ENCODE measurements around the gene AGAP3.

The AGAP3 gene

DNA sequence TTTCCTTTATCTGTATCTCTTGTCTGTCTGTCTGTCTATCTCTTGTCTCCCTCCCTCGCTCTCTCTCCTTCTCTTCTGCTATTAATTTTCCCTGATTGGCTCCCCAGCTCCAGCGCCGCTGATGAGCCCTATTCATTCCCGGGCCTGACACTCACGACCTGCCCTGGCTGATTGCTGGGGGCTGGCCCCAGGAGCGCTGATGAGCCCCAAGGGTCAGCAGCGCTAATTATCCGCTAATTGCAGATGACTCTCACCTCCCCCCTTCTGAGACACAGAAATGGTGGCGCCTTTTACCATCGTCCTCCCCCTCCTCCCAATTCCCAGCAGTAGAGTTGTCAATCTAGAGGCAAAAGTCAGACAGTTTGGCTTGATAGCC, 82.5 kb downstream of the AGAP3 start:
- no peak for DNase-seq

DNA sequence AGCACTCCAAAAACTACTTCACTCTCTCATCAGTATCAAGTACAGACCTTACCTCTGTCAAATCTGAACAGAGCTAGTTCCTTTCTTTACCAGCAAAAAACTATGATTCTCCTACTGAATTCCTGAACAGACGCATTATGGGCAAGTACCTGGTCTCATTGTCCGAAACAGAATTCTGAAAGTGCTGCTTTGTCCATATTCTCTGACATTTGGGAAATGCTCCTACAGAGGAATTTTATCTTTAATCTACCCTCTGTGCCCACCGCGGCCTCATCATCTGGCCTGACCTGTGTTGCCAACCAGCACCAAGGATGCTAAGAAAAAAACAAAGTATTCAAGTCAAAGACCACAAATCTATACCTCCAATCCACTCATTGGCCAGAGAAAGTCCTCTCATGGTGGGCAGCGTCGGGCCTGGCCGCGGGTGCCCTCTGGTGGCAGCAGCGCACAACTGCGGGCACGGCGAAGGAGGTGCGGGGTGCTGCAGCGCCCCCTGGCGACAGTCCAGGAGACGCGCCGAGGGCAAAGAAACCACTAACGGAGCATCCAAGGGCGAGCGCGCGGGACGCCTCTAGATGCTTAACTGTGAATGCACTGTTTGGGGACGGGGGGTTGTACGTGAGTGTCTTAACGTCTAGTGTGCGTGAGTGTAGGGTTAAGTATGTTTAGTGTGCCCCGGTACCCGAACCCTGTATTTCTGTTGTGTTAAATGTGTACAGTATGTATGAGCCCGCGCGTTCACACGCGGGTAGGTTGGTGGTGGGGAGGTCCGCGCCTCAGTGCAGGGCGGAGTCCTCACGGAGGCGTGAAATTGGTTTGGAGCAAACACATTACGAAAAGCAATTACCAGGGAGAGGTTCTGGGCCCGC, 86.2 kb downstream of the AGAP3 start:
- peak; percentile 94 for DNase-seq

DNA sequence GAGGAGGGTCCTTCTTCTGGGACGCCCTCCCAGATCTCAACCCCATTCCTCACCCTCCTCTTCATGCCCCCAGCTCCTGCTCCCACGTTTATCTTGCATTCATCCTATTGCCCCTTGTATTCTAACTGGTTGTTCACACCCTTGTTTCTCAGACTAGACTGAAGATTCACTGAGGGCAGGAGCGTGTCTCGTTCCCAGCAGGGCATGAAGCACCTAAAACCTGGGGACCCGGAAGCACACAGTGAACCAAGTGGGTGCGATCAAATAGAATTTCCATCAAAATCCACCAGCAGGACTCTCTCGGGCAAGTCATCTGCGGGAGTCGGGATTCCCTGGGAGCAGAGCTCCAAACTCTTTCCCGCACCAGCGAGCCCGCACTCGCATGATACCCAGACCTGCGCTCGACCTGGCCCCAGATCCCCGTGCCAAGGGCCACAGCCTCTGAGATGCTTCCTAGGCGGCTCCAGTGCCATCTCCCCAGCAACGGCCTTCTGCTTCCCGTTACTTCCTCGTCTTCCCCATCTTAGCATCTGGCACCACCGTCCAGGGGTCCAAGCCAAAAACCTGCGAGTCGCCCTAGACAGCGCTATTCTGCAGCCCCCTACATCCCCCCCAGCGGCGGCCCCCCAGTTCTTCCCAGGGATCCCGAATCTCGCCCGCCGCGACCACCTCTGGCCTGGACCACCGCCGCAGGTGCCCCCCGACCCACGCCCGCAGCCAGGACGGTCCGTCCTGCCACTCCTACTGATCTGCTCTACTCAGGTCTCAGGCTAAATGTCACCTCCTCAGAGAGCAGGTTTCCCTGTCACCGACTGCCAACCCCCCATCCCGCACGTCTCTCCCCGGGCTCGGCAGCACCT, 87.3 kb downstream of the AGAP3 start:
- no peak for DNase-seq

DNA sequence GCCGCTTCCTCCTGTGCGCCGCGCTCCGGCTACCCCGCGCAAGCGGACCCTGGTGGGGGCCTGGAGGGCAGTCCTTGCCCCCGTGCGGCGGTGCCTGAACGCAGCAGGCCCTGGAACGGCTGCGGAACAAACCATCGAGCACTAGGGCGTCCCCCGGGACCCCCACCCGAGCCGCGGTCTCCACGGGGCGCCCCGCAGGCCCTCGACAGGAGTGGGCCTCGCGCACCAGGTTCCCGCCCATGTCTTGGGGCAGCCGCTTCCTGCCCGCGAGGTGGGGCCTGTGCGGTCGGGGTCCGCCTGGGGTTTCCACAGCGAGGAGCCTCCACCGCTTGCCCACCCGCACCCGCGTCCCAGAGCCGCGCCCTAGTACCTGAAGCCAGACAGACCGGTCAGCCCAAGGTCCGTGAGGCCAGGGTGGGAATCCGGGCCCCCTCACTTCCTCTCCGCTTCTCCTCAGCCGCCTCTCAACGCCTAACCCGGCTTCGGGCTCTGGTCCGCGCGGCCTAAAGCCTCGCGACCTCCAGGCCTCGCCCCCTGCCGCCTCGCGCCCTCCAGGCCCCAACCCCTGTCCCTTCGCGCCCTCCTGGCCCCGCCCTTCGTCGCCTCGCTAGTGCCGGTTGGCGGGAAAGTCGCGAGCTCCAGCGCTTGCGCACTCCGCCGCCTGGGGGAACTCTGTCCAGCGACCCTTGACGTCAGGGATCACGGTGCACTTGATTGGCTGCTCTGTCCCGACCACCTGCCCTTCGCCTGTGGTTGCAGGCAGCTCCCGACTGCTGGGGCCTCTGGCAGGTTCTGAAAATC, 88.2 kb downstream of the AGAP3 start:
- DNase-seq: peak; percentile 74

DNA sequence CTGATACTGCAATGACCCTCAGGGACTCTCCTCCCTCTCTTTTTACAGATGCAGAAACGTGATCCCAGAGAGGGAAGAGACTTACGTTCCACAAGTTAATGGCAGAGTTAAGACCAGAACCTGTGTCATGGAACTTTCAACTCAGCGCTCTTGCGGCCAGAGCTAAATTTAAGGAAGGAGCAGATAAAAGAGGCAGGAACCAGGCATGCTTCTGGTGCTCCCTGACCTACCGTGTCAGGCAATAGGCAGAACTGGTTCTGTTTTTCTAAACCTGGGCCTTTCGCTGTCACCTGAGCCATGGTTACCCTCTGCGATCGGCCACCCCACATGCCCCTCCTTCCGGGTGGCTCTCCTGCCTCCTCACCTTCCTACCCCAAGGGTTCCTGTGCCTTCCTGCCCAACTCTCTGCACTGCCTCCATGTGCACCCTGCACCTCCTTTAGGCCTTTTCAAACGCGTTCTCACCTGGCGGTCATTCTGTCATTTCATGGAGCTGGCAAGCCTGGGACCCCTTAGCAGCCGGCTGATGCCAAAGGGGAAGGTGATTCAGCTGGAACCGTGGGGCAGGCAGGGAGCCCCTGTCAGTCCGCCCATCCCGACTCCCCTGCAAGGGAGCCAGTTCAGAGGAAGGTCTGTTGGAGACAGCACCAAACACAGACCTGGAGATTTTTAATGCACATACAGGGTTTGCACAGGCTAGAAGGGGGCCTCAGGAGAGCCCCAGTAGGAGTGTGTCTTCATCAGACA, 88.9 kb downstream of the AGAP3 start:
- DNase-seq: no peak

DNA sequence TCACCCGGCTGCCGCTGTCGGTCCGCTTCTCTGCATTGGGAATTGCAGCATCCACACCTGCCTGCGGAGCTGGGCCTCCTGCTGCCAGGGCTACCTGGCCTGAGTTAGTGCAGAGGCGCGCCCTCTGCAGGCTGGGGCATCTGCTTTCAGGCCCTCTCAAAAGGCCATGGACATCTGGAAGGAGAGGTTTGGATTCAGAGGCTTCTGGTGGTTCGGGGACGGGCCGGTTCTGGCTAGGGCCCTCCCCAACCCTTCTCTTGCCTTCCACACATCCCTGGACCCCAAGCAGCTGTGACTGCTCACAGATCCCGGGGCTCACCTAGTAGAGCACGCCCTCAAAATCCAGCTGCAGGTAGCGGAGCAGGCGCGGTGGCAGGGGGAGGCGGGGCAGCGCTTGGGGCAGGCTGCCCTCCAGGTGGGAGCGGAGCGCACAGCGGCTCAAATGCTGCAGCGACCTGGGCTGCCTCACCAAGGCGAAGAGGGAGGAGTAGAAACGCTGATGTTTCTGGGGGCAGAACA, 89.6 kb downstream of the AGAP3 start:
- no peak for DNase-seq

DNA sequence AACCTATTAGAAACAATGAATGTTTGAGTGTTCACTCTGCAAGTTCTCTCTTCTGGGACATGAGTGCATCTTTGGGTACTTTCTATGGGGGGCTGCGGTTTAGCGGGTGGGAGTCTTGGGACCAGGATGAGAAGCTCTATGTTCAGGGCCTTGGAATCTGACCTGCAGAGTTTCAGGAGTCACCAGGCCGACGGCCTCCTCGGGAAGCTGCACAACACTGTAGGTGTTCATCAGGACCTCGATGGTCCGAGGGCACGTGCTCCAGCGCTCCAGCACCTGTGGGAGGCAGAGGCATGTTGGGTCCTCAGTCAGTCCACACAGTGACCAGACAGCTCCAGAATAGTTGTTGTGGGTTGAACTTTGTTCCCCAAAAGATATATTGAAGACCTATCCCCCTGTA, 90.1 kb downstream of the AGAP3 start:
- peak; percentile 38 for DNase-seq

DNA sequence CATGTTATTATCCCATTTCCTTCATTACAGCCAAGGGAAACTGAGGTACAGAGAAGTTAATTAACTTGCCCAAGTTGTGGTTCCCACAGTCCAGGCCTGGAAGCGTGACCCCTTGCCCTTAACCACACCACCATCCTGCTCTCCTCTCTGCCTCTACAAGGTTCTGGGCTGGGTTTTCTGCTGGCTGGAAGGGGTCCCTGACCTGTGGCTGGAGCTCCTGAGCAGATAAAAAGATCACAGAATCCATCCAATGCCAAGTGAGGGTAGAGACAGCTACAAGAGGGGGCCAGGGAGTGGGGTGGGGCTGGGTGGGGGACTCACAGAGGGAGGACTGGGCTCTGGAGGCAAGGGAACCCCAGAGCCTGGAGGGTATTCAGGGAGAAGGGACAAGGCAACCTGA, 91.0 kb downstream of the AGAP3 start:
- no peak for DNase-seq

DNA sequence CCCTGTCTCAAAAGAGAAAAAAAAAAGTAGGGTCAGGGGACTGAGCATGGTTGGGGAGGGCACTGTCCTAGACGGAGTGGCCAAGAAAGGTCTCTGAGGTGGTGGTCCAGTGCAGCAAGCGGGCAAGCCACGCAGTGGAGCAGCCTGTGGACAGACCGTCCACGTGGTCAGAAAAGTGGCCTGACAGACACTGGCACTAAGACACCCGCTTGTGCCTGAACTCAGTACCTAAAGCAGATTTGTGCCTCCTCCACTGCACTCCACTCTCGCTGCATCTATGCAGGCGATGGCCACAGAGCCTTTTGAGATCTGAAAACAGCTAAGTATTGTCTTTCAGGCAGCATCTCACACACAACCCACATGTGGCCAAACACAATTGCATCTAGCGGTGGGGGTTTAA, 92.0 kb downstream of the AGAP3 start:
- DNase-seq: peak; percentile 21

DNA sequence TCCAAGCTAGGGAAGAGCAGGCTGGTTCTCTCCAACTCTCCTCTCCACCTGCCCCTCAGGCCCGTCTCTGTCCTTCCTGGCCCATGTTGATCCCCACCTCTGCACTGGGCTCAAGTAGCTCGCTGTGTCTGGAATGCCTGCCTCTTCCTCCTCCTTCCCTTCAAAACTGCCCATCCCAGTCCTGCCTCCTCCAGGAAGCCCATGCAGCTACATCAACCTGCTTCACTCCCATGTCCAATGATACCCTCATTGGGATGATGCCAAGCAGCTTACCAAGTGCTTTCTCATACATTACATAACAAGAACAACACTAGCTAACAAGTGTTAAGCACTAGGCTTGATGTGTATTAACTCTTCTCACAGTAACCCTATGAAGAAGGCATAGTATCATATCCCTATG, 92.6 kb downstream of the AGAP3 start:
- no peak for DNase-seq

DNA sequence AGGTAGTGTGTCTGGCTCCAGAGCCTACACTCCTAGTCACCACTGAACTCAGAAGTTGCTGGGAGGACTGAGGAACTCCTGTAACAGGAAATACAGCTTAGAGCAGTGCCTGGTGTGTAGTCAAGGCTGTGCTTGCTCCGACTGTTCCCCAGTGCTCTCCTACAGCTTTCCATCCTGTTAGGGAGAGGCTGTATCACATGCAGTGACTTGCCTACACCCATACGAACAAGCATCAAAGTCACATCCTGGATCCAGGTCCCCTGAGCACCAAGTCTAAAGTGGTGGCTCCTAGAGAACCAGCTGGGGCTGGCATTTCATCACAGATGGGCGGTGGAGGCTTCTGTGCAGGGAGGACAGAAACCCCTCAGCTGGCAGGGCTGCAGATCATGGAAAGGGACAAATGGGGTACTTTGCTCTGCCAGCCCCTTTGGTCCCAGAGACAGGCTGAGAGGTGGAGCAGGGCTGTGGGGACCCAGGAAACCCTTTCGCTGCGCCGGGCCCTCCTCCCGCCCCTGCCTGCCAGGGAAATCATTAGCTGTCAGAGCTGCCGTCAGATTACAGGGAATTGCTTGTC, 93.1 kb downstream of the AGAP3 start:
- DNase-seq: peak; percentile 37

DNA sequence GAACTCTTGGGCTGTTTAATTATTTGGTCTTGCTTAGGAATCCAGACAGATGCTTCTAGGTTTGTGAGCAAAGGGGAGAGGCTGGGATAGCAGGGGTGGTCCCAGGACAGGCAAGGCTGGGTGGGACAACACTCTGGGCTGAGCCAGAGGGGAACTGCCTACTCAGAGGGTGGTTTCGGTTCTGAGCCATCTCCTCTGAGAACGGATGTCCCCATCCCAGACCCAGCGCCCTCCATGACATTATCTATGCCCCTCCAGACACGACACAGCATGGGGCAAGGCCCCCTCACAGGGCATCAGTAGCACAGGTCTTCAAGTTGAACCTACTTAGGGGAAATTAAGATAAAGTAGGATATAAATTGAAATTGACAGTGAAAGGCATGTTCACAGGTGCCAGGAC, 93.7 kb downstream of the AGAP3 start:
- DNase-seq: peak; percentile 28

DNA sequence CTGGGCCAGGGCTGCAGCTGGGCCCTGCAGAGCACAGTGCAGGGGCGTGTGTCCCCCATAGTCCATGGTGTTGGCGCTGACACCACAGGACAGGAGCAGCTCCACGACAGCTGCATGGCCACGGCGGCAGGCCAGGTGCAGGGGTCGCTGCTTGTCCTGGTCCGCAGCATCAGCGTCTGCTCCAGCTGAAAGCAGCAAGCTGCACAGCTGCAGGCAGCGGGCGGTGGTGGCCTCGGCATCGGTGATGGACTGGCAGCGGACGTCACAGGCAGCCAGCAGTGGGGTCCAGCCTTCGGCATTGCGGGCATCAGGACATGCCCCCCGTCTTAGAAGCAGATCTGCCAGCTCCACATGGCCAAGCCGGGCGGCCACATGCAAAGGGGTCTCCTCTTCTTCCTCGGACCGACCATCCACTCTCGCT, 94.7 kb downstream of the AGAP3 start:
- DNase-seq: peak; percentile 43

DNA sequence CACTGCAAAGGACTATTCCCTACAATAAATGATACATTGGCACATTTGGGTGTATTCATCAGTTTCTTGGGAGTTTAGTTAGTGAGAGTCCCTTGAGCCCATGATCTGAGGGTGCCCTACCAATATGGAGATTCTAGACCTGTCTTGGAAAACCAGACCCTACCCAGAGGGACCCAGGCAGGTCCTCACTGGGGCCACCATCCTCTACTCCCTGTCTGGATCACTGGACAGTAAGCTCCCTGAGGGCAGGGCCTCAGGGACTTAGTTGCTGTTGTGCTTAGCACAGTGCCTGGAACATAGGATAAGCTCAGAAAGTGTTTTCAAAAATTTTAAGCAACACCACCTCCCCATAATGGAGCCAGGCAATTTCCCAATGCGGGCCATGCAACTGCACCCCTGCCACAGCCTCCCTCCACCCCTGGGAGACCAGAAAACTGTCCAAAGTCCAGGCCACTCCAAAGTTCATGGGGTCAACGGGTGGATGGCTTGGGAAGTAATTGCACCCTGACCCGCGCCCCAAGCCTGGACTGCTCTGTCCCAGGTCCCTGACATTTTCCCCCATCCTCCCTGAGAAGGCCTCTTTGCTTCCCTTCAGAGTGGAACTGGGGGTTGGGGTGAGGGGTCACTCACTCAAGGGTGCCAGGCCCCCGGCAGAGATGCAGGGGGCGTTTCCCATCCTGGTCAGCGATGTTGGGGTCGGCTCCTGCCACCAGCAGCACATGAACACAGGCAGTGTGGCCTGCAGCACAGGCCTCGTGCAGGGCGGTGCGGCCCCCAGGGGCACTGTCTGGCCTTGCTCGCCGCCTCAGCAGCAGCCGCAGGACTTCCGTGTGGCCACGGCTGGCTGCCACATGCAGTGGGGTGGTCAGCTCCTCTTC, 99.7 kb downstream of the AGAP3 start:
- peak; percentile 22 for DNase-seq

DNA sequence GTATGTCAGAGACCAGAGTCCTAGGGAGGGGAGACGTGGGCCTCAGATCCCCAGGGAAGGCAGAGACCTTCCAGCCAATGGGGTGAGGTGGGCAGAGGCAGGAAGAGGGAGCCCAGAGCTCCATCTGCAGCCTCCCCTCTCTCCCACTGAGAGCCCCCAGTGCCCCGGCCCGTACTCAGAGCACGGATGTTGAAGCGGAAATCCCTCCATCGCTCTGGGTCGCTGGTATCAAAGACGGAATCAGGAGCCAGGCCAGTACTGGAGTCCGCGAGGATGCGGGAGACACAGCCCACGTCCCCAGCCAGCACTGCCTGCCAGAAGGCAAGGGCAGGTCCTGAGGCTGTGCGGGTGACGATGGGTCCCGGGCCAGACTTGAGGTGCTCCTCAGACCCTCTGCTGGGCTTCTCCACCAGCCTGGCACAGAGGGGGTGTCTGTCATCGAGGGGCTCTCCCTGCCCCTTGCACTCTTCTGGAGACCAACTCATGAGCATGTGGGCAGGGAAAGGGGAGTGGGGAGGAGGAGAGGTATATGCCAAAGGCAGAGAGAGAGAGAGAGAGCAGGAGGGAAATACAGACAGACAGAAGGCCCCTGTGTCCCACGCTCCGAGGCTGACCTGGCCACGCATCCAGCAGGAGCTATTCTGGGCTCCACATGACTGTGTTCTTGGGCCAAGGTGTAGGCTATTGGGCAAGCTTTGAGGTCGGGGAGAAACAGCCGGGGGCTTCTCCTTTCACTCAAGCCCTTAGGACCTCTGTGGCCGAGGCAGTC, 100.5 kb downstream of the AGAP3 start, which contains the start of gene ASB10:
Gene ASB10, minus strand, starts transcription at position 611 of the 769 bp plus-strand sequence. Its CDS starts 120 bp downstream, at position 491.
- DNase-seq: no peak

DNA sequence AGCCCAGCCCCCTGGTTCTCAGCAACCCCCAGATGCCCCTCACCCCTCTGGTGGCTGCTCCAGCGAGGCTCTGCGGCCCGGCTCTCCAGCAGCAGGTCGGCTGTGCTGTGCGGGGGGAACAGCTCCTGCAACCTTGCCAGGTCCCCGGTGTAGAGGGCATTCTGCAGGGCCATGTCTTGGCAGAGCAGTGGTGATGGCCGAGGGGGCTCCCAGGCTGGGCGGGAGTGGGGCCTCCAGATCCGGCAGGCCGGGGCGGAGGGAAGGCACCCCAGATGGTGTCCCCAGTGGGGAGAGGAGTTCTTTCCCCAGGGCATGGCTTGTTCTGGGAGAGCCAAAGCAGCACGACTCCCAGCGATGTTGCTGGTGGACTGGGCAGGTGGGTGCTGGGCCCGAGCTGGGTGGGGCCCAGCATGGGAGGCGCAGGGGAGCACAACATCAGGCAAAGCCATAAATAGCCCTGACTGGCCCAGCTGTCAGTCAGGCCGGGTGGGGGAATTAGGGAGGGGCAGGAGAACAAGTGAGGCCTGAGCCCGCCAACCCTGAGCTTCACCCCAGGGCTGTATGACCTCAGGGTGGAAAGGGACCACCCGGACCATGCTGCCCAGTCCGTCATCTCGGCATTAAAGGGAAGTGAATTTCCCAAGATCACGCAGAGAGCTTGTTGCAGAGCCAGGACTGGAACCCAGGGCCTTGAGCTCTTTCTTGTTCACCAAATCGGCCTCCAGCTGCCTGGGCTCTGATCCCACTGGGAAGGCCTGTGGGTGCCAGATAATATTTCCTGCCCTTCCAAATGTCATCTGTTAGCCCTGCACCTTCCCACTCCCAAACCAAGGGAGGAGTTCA, 101.4 kb downstream of the AGAP3 start:
- no peak for DNase-seq

DNA sequence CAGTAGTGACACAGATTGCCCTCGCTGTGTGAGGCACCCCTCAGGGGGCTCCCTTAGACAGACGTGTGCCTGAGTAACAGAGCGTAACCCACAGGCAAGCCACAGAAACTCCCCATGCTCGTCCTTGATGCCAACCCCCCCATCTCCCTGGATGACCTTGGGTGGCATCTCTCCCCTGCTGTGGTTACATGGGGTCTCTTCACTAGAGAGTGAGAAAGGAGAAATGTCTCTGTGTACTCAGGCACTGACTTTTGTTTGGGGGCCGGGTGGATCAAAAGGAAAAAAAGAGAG, 101.9 kb downstream of the AGAP3 start:
- no peak for DNase-seq

DNA sequence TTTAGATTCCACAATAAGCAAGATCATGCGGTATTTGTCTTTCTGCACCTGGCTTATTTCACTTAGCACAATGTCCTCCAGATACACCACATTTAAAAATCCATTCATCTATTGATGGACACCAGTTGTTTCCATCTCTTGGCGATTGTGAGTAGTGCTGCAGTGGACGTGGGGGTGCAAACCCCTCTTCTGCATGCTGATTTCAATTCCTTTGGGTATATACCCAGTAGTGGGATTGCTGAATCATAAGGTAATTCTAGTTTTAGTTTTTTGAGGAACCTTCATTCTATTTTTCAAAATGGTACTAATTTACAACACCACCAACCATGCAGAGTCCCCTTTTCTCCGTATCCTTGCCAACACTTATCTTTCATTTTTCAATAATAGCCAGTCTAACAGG, 102.8 kb downstream of the AGAP3 start:
- no peak for DNase-seq

DNA sequence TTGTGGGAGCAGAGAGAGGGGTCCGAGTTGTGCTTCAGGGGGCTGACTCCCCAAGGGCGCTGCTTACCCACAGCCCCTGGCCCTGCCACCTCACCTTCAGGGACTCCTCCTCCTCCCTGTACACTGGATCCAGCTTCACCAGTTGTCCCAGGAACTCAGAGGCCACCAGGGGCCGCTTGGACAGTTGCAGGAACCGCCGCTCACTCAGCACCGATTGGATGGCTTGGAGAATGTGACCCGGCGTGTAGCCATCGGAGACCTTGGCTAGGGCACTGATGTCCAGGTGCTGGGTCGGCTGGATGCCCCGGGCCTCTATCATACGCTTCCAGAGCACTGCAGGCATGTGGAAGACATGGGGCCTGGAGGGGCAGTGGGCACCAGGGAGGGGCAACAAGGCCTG, 105.3 kb downstream of the AGAP3 start:
- DNase-seq: no peak
